Tibial nerve (tissue), 4 donors: ENCODE results near the gene MAPK10. TPM values are rescaled to one million over a fixed set of nuclear protein-coding genes. Genes with fewer than 3 reads are reported as not detected.
"Not testable (repeated sequence)": the region's sequence is repeated elsewhere in the genome, so short reads cannot be mapped to it uniquely, and the experiment has no call there.

Experiments
- DNase-seq, 2 donors: peaks; one replicate each; pipeline ENCODE4 v3.0.0-alpha.2; 2019; ENCODE audit warnings: low spot score in 2 of 2
- H3K27ac ChIP-seq, 4 donors: fragments of 200-600 bp; sonication (generic) in 3 of 4; one replicate each; pipeline ENCODE4 v1.5.1; 2017 to 2019; ENCODE audit warnings: mild to moderate bottlenecking in 1 of 4
- H3K27me3 ChIP-seq, 2 donors: fragments of 200-600 bp; sonication (generic) in 1 of 2; one replicate each; pipeline versions ENCODE4 v1.5.1 to v1.6.0; 2017 to 2019
- H3K36me3 ChIP-seq, 3 donors: fragments of 200-600 bp; sonication (generic); one replicate each; pipeline ENCODE4 v1.5.1; 2018 to 2019
- H3K4me1 ChIP-seq, 4 donors: fragments of 200-600 bp; sonication (generic) in 3 of 4; one replicate each; pipeline ENCODE4 v1.5.1; 2017 to 2019
- H3K4me3 ChIP-seq, 4 donors: fragments of 200-600 bp; sonication (generic) in 3 of 4; one replicate each; pipeline ENCODE4 v1.5.1; 2017 to 2019; ENCODE audit warnings: mild to moderate bottlenecking in 1 of 4, moderate library complexity in 1 of 4
- H3K9me3 ChIP-seq, 4 donors: fragments of 200-600 bp; sonication (generic) in 3 of 4; one replicate each; pipeline ENCODE4 v1.5.1; 2017 to 2019
- EP300 ChIP-seq, 2 donors: sonication (generic); formaldehyde crosslinking; IDR thresholded peaks; one replicate each; pipeline ENCODE4 v1.6.1; 2017; ENCODE audit warnings: antibody characterized with exemption in 2 of 2, mild to moderate bottlenecking in 1 of 2
- POLR2A ChIP-seq, 2 donors: fragments of 450-650 bp; IDR thresholded peaks; one replicate each; pipeline ENCODE4 v1.6.1; 2017; ENCODE audit warnings: antibody characterized with exemption in 2 of 2, mild to moderate bottlenecking in 2 of 2, moderate library complexity in 2 of 2
- WGBS, 2 donors: methylation state at CpG; one replicate each; pipeline ENCODE4 v1.1.5; 2018; 5-methylcytosine and 5-hydroxymethylcytosine counted together
- total RNA-seq, 4 donors: library from RNA; depleted of rRNA; stranded (reverse); fragments of >200 nt; gene quantifications; one replicate each; pipeline ENCODE4 v1.1.0, GENCODE V29; 2016
- TF ChIP-seq, protein P1 (sequence below), 5 experiments: fragments of 200-600 bp in 3 of 5; fragments of 450-650 bp in 2 of 5; sonication (generic) in 3 of 5; IDR thresholded peaks; one replicate each; pipeline ENCODE4 v1.5.1; 2016 to 2019; ENCODE audit warnings: antibody characterized with exemption in 5 of 5, mild to moderate bottlenecking in 3 of 5, moderate library complexity in 2 of 5

MAPK10 gene
- total RNA-seq, 4 donors from 2014 or later: 20.7 to 34.5 (median 28.0) TPM

DNA sequence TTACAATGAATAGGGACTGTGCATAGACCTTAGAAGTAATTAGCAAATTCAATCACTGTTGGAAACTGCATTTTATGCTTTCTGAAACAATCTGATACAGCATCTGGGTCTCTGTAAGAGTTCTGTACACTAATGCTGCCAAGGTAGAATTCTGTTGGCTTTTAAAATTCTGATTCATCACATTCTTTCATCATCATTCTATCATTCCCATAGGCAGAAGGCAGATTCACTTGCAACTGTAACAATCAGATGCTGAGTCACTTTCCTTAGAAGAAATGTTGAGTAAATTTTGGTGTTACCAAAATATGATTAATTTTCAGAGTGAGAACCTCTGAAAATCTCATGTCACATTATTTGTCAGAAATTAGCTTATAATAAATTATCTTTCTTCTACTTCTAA is 267.2 kb downstream of the MAPK10 start:
- no peak for DNase-seq
- Histone ChIP-seq H3K4me1 (no peaks in the 10 kb centered on the region), H3K36me3 (no peaks in the 10 kb centered on the region), H3K4me3 (no peak overlapping the region), H3K27ac (no peak overlapping the region), H3K9me3 (no peaks in the 10 kb centered on the region), H3K27me3 (no peaks in the 10 kb centered on the region)
- no peak for TF ChIP-seq EP300 (IDR thresholded peaks at IDR 0.05)
- TF ChIP-seq, protein P1, sequence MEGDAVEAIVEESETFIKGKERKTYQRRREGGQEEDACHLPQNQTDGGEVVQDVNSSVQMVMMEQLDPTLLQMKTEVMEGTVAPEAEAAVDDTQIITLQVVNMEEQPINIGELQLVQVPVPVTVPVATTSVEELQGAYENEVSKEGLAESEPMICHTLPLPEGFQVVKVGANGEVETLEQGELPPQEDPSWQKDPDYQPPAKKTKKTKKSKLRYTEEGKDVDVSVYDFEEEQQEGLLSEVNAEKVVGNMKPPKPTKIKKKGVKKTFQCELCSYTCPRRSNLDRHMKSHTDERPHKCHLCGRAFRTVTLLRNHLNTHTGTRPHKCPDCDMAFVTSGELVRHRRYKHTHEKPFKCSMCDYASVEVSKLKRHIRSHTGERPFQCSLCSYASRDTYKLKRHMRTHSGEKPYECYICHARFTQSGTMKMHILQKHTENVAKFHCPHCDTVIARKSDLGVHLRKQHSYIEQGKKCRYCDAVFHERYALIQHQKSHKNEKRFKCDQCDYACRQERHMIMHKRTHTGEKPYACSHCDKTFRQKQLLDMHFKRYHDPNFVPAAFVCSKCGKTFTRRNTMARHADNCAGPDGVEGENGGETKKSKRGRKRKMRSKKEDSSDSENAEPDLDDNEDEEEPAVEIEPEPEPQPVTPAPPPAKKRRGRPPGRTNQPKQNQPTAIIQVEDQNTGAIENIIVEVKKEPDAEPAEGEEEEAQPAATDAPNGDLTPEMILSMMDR (IDR thresholded peaks at IDR 0.05): no peak
- TF ChIP-seq POLR2A (IDR thresholded peaks at IDR 0.05): no peak

DNA sequence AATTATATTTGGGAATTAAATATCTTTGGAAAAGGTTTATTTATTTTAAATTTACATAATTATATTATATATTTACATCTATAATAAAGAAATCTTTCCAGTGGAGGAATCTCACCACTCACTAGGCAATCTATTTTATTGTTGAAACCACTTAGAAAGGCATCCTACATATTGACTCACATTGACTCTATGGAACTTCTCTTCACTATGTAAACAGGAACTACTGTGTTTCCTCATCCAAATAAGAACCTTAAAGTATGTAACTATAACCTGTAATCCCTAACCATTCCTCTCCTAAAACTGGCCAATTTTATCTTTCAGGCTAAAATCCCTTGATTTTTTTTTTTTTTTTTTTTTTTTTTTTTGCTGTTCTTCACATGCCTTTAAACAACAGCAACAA is 268.7 kb downstream of the MAPK10 start:
- TF ChIP-seq, protein P1 (IDR thresholded peaks at IDR 0.05): no peak
- no peak for TF ChIP-seq EP300 (IDR thresholded peaks at IDR 0.05)
- no peak for TF ChIP-seq POLR2A (IDR thresholded peaks at IDR 0.05)
- no peak overlapping the region for H3K27ac ChIP-seq
- no peaks in the 10 kb centered on the region for H3K36me3 ChIP-seq
- H3K4me1 ChIP-seq: no peaks in the 10 kb centered on the region
- H3K9me3 ChIP-seq: no peaks in the 10 kb centered on the region
- no peak for DNase-seq
- no peak overlapping the region for H3K4me3 ChIP-seq
- no peaks in the 10 kb centered on the region for H3K27me3 ChIP-seq

DNA sequence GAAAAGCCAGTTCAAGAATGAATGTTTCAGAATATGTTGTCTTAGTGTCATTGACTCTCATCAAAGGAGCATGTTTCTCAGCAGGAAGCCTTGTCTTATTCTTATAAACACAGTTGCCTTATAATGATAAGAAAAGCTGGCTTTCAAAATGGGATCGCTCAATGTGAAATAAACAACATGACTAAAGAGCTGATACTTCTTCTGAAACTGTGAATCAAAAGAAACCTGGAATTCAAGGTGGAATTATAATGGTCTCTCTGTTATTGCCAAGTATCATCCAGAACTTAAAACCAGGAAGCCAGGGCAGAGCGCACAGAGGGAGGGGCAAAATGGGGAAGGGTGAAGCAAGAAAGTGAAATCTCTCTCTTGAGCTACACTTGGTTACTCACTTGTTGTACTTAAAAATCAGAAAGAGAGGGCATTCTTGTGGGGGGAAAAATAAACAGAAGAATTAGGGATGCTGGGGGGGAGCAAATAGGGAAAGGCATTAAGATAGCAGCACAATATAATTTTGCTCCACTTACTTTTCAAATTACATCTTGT is 270.0 kb downstream of the MAPK10 start:
- no peaks in the 10 kb centered on the region for H3K9me3 ChIP-seq
- no peak for TF ChIP-seq EP300 (IDR thresholded peaks at IDR 0.05)
- TF ChIP-seq, protein P1 (IDR thresholded peaks at IDR 0.05): no peak
- TF ChIP-seq POLR2A (IDR thresholded peaks at IDR 0.05): no peak
- H3K4me1 ChIP-seq: no peaks in the 10 kb centered on the region
- no peaks in the 10 kb centered on the region for H3K27me3 ChIP-seq
- no peak overlapping the region for H3K27ac ChIP-seq
- no peak overlapping the region for H3K4me3 ChIP-seq
- H3K36me3 ChIP-seq: no peaks in the 10 kb centered on the region
- no peak for DNase-seq
- 80 to 90% methylated on average over 2 of the region's 2 CpGs for WGBS, 2 donors

DNA sequence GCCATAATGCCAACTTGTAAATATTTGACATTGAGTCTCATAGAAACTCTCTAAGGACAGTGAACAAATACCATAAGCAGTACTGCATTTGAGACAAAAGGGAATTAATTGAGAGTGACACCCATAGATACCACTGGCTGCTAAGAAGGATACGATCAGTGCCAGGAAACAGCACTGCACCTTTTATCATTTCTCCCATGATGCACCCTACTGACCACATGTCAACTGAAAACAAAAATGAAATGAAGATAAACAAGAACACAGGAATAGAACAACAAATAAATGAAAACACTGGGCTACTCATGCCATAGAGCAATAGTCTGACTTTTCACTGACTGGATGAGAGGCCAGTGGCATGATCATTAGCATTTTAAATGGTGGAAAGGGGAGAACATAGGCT is 270.8 kb downstream of the MAPK10 start:
- no peaks in the 10 kb centered on the region for H3K27me3 ChIP-seq
- WGBS, 2 donors: 86 to 89% methylated on average over 1 of the region's 1 CpG
- TF ChIP-seq POLR2A (IDR thresholded peaks at IDR 0.05): no peak
- TF ChIP-seq EP300 (IDR thresholded peaks at IDR 0.05): no peak
- TF ChIP-seq, protein P1 (IDR thresholded peaks at IDR 0.05): no peak
- no peak overlapping the region for H3K27ac ChIP-seq
- no peaks in the 10 kb centered on the region for H3K36me3 ChIP-seq
- no peak for DNase-seq
- no peak overlapping the region for H3K4me3 ChIP-seq
- H3K9me3 ChIP-seq: no peaks in the 10 kb centered on the region
- H3K4me1 ChIP-seq: no peaks in the 10 kb centered on the region

DNA sequence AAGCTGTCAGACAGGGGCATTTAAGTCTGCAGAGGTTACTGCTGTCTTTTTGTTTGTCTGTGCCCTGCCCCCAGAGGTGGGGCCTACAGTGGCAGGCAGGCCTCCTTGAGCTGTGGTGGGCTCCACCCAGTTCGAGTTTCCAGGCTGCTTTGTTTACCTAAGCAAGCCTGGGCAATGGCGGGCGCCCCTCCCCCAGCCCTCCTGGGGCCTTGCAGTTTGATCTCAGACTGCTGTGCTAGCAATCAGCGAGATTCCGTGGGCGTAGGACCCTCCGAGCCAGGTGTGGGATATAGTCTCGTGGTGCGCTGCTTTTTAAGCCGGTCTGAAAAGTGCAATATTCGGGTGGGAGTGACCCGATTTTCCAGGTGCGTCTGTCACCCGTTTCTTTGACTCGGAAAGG is 284.1 kb downstream of the MAPK10 start:
- H3K4me1 ChIP-seq, H3K27ac ChIP-seq, H3K36me3 ChIP-seq, H3K27me3 ChIP-seq, DNase-seq, H3K4me3 ChIP-seq, H3K9me3 ChIP-seq: not testable (repeated sequence)
- WGBS, 2 donors: 80 to 91% methylated on average over 13 to 15 of the region's 15 CpGs

DNA sequence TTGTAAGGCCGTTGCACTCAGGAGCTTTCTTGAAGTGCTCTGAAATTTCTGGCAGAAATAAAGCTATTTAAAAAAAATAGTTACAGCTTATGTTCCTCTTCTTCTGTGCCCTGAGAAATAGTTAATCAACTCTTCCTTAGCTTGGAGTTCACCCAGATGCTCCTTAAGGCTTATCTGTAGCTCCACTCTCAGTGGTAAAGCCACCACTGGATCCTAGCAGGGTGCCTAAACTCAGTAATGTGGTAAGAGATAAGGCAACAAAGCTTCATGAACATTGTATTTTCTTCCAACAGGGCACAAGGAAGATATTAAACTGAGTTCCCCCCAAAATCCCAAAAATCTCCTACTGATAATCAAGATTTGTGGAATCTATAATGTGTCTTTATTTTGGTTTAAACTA is 299.5 kb downstream of the MAPK10 start:
- Histone ChIP-seq H3K9me3 (no peaks in the 10 kb centered on the region), H3K4me1 (no peaks in the 10 kb centered on the region), H3K36me3 (no peaks in the 10 kb centered on the region), H3K4me3 (no peak overlapping the region), H3K27me3 (no peaks in the 10 kb centered on the region), H3K27ac (no peak overlapping the region)
- no peak for DNase-seq
- TF ChIP-seq, protein P1 (IDR thresholded peaks at IDR 0.05): no peak
- no peak for TF ChIP-seq EP300 (IDR thresholded peaks at IDR 0.05)
- no peak for TF ChIP-seq POLR2A (IDR thresholded peaks at IDR 0.05)
- WGBS, 2 donors: 87 to 94% methylated on average over 1 of the region's 1 CpG
